NCI-H526 (cell line): Measurements from ENCODE around the gene NEO1.
A peak's percentile ranks its signal among the peaks of the same experiment; 100 is the strongest.
"Not testable (repeated sequence)": the region's sequence is repeated elsewhere in the genome, so short reads cannot be mapped to it uniquely, and the experiment has no call there.

Experiments used
- DNase-seq, 2 experiments: peaks; one replicate each; lab custom pipeline; 2025; lab: John Stamatoyannopoulos, UW

Gene NEO1

GRCh38 chr15:73141216-73141900 is 89.1 kb downstream of the NEO1 start:
- no peak for DNase-seq

- DNase-seq = no peak
Measured at GRCh38 chr15:73142802-73143762, 90.8 kb downstream of the NEO1 start.

GRCh38 chr15:73143763-73144155 is 91.5 kb downstream of the NEO1 start:
- no peak for DNase-seq

- DNase-seq = no peak
Measured at GRCh38 chr15:73146419-73146818, 94.2 kb downstream of the NEO1 start.

- no peak for DNase-seq
Measured at GRCh38 chr15:73150831-73151230, 98.6 kb downstream of the NEO1 start.

GRCh38 chr15:73153024-73153423 is 100.8 kb downstream of the NEO1 start:
- no peak for DNase-seq

- DNase-seq = no peak
Measured at GRCh38 chr15:73153447-73153846, 101.2 kb downstream of the NEO1 start.

- no peak for DNase-seq
Measured at GRCh38 chr15:73156431-73157191, 104.3 kb downstream of the NEO1 start.

- no peak for DNase-seq
Measured at GRCh38 chr15:73161546-73161945, 109.3 kb downstream of the NEO1 start.

- no peak for DNase-seq
Measured at GRCh38 chr15:73165435-73165834, 113.2 kb downstream of the NEO1 start.

GRCh38 chr15:73165844-73166243 is 113.6 kb downstream of the NEO1 start:
- DNase-seq = peak; percentile 20 to 21

GRCh38 chr15:73166711-73167110 is 114.4 kb downstream of the NEO1 start:
- not testable (repeated sequence) for DNase-seq

- DNase-seq = no peak
Measured at GRCh38 chr15:73168487-73168886, 116.2 kb downstream of the NEO1 start.

- no peak for DNase-seq
Measured at GRCh38 chr15:73171711-73172110, 119.4 kb downstream of the NEO1 start.

GRCh38 chr15:73172508-73172907 is 120.2 kb downstream of the NEO1 start:
- DNase-seq = no peak

GRCh38 chr15:73174171-73174570 is 121.9 kb downstream of the NEO1 start:
- DNase-seq = no peak

GRCh38 chr15:73175382-73175781 is 123.1 kb downstream of the NEO1 start:
- DNase-seq = no peak

- no peak for DNase-seq
Measured at GRCh38 chr15:73176598-73176997, 124.3 kb downstream of the NEO1 start.

- no peak for DNase-seq
Measured at GRCh38 chr15:73183071-73183470, 130.8 kb downstream of the NEO1 start.

- no peak for DNase-seq
Measured at GRCh38 chr15:73190189-73190601, 137.9 kb downstream of the NEO1 start.

GRCh38 chr15:73195166-73195565 is 142.9 kb downstream of the NEO1 start:
- DNase-seq = no peak

- no peak for DNase-seq
Measured at GRCh38 chr15:73196113-73196512, 143.8 kb downstream of the NEO1 start.
